GM18519 (cell line): Measurements from ENCODE around the gene KCNE5.
"Not testable (repeated sequence)": the region's sequence is repeated elsewhere in the genome, so short reads cannot be mapped to it uniquely, and the experiment has no call there.

Experiments used
- ATAC-seq: cut with Tn5 transposase; IDR thresholded peaks from one replicate; pipeline ENCODE4 v1.9.1; 2021; ENCODE audit warnings: mild to moderate bottlenecking, moderate library complexity; ENCODE audit not compliant: unreplicated experiment, low FRiP score

Gene KCNE5

GRCh38 chrX:109619771-109620170 lies 5.2 kb downstream of the KCNE5 start:
- ATAC-seq = no peak

DNA sequence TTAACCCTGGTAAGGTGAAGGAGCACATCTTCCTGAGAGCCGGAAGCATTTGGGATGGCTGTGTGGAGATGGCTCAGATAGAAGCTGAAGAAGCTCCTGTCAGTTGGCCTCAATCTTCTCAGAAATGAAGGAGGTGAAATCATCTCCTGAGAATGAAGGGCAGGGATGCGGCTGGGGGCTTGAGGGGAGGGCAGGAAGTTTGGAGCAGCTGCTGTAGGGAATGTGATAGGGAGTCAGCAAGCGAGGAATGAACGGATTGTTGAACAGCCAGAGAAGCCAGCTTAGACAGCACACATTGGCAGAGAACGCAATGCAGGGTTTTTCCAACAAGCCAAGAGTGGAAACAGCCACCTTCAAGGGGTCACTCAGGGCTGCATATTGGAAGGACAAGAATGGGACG lies 10.0 kb downstream of the KCNE5 start:
- ATAC-seq = no peak

DNA sequence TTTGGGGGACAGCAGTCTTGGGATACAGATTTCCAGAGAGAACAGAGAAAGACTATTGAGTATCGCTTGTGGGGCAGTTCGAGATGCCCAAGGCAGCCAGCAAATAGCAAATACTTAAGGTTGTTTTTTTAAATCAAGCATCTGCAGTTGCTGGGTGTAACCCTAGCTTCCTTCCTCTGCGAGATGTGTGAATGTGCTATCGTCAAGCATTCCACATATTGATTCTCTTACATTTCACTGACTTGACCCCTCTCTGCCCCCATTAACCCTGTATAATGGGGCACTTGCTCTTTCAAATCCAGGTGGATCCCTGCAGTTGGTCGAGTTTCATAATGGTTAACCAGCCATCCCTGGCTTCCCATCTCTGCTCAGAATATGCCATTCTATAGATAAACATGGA lies 23.5 kb downstream of the KCNE5 start:
- ATAC-seq = no peak

DNA sequence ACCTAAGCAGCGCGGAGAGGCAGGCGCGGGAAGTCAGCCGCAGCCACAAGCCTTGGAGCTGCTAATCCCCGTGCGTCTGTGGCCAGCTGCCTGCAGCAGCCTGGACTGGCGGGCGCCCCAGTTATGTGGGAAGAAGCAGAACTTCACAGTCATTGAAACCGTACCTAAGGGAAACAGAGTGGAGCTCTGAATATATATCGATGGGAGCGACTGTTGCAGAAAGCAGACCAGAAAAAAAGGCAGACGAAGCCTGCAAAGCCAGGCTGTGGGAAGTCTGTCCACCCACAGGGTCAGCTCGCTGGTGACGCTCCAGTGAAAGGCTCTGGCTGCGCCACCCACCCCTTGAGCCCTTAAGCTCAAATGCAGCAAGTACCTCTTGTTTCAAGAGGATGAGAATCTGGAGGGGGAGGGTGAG lies 24.7 kb downstream of the KCNE5 start:
- ATAC-seq = no peak

GRCh38 chrX:109596015-109596414 lies 29.0 kb downstream of the KCNE5 start:
- ATAC-seq = no peak

DNA sequence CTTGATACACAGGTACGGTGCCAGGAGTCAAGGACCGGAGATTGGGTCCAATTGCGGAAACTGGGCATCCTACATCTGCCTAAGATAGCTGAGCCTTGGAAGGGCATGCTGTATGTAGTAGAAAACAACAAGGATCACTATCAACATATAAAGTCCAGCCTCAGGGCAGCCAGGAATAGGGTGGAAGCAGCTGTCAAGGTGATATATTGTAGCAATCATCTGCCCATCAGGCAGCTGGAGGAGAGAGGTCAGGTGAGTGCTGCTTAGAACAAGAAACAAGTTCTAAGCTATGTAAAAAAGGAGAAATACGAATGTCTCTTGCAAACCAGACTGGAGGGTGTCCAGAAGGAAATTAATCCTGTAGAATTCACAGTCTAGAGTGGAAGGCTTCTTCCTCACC lies 34.8 kb downstream of the KCNE5 start:
- no peak for ATAC-seq

GRCh38 chrX:109585488-109585887 lies 39.5 kb downstream of the KCNE5 start:
- no peak for ATAC-seq

- no peak for ATAC-seq
These were observed 46.1 kb downstream of the KCNE5 start for GRCh38 chrX:109578916-109579315.

GRCh38 chrX:109577055-109577454 lies 47.9 kb downstream of the KCNE5 start:
- ATAC-seq = no peak

DNA sequence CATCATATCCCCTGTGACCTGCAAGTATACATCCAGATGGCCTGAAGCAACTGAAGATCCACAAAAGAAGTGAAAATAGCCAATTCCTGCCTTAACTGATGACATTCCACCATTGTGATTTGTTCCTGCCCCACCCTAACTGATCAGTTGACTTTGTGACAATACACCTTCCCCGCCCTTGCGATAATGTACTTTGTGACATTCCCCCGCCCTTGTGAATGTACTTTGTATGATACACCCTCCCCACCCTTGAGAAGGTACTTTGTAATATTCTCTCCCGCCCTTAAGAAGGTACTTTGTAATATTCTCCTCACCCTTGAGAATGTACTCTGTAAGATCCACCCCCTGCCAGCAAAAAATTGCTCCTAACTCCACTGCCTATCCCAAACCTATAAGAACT lies 48.9 kb downstream of the KCNE5 start:
- not testable (repeated sequence) for ATAC-seq
